ENCODE data around the gene SULF2.

Gene SULF2

DNA sequence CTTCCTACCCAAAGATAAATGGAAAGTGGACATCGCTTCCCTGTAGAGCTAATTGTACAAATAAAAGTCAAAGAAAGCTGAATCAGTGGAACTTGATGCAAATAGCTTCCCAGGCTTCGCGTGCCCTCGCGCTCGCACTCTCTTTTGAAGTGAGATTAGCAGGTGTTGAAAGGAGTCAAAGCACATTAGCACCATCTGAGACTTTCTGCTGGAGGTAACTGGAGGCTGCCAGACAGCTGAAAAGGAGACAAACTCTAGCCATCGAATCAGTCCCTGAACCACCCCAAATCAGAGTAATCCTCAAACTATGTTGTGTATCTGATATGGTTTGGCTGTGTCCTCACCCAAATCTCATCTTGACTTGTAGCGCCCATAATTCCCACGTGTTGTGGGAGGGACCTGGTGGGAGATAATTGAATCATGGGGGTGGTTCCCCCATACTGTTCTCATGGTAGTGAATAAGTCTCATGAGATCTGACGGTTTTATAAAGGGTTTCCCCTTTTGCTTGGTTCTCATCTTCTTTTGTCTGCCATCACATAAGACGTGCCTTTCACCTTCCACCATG, 23.7 kb downstream of the SULF2 start:
- TF ChIP-seq GATA2 (IDR thresholded peaks at IDR 0.05; ENCODE audit: low read depth, low read length) = no peak
- no peak for TF ChIP-seq GATA3 (IDR thresholded peaks at IDR 0.05; ENCODE audit: low read depth, low read length)

DNA sequence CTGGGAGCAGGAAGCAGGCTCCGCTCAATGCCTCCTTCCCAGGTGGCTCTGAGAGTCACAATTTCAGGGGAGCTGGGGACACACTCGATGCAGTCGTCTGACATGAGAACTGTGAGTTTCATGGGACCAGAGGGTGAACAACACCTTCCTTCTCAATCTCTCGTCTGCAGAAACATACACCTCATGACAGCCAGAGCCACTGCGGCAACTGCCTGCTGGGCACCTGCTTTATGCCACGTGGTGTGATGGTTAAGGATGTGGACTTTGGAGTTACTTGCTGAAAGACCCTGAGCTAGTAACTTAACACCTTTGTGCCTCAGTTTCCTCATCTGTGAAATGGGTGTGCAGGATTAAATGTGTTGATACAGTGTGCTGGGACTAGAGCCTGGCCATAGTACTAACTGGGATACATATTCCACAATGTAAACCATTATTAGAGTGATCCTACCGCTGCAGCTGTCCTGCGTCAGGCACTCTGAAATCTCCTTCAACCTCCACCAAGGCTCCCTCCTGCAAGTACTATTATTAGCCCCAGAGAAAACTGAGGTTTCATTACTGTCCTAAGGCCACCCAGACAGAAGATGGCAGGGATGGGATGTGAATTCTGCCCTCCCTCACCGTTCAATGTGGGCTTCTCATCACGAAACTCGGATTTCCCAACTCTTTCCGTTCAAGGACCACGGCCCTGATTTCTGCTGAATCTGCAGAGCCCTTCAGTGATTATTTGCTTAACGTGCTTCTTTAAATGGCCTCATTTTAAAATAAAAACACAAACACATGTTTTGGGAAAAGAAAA, 24.4 kb downstream of the SULF2 start:
- no peak for TF ChIP-seq GATA3 (IDR thresholded peaks at IDR 0.05; ENCODE audit: low read depth, low read length)

DNA sequence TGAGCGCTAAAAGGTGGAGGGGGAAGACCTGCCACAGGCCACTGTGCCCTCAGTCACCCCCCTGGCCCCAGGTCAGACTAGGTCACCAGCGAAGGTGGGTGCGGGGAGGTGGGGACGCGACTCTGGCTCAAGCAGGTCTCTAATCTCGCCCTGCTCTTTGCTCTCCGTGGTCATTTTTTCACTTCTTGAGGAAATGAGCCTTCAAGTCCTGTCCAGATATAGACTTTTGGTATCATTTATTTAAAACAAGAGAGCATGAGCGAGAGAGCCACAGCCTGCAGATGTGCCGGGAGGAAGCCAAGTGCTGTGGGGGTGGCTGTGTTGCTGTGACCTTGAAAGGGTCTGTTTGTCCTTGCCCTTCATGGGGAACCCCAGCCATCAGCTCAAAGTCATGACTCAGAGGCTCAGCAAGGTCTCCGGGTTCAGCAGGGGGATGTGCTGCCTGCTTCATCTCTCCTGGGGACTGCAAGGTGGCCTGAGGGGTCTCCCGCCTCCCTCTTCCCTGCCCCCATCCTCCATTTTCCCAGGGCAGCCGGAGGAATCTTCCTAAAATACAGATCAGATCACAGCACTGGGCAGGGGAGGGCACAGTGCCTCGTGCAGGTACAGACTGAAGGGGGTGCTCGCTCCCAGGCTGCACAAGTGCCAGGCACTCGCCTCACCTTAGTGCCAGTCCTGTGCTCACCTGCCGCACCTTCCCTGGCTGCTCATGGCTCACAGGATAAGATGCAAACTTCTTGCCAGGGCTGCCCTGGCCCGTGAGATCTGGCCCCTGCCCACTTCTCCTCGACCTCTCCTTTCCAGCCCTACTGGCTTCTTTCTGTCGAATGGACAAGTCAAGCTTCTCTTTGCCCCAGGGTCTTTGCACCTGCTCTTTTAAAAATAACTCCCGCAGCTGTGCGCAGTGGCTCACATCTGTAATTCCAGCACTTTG, 26.5 kb downstream of the SULF2 start:
- TF ChIP-seq GATA3 (IDR thresholded peaks at IDR 0.05; ENCODE audit: low read depth, low read length) (no peak), GATA2 (IDR thresholded peaks at IDR 0.05; ENCODE audit: low read depth, low read length) (no peak)

DNA sequence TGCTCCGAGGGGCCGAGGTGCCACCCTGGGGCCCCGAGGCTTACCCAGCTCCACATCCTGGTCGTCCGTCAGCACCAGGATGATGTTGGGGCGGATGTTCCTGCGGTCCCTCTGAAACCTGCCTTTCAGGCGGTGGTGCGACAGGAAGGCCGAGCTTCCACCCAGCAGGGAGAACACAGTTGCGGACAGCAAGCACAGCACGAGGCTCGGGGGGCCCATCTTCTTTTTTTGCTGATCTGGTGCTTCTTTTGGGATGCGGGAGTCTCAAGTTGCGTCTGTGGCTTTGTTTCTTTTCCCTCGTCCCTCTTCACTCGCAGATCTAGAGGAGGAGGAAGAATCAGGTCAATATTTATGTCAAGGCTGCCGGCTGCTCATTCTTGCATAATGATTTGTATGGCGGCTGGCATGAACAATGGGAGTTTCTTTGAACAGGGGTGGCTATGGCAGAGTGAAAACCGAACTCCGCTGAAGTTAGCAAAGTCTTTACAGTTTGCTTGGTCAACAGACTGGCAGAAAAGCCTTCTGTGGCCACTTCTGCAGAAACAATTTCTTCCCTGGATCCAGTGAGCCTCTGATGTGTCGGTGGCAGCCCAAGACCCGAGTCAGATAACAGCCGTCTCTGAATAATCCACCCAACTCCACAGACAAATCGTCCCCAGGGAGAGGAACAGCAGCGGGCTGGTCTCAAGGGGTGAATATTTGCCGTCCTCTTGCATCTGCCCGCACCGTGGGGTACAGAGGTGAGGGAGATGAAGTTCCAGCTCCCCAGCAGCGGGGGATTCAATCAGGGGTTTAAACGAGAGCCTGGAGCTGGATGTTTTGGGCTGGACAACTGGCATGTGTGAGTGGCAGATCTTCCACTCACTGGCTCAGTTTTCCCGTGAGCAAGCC, 27.9 kb downstream of the SULF2 start:
- no peak for TF ChIP-seq GATA2 (IDR thresholded peaks at IDR 0.05; ENCODE audit: low read depth, low read length)
- TF ChIP-seq GATA3 (IDR thresholded peaks at IDR 0.05; ENCODE audit: low read depth, low read length) = no peak

DNA sequence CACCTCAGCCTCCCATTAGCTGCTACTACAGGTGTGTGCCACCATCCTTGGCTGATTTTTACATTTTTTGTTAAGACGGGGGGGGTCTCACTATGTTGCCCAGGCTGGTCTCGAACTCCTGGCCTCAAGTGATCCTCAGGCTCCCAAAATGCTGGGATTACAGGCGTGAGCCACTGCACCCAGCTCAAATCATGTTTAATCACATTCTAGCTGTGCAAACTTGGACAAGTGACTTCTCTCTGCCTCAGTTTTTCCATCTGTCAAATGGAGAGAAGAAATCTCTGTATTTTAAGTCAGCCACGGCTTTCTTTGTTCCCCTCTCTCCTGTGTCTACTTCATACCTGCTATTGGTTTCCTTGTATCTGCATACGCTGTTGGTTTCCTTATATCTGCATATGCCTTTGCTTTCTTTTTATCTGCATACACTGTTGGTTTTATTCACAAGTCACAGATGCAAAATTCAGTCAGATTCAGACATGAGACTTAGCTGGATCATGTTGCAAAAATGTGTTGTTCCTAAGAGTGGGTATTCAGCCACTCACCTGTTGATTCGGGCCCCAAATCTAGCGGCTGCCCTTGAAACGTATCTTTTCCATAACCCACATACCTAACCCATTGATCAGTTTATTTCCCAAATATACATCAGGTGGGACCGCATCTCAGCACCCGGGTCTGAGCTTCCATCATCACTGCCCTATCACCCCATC, 30.2 kb downstream of the SULF2 start:
- TF ChIP-seq GATA3 (IDR thresholded peaks at IDR 0.05; ENCODE audit: low read depth, low read length) = no peak
- no peak for TF ChIP-seq GATA2 (IDR thresholded peaks at IDR 0.05; ENCODE audit: low read depth, low read length)

DNA sequence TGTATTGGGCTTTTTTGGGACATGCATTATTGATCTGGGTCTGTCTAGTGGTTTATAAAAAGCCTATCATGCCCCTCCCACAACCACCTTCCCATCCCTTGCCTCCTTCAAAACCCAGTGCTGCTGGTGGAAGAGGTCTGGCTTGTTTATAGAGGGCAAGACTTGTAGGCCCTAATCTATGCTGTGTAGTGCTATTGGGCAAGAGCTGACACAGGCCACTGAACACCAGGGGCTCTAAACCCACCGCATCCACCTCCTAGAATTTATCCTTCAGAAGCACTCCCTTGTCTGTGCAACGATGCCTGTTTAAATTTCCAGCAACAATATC, 30.9 kb downstream of the SULF2 start:
- no peak for TF ChIP-seq GATA2 (IDR thresholded peaks at IDR 0.05; ENCODE audit: low read depth, low read length)
- no peak for TF ChIP-seq GATA3 (IDR thresholded peaks at IDR 0.05; ENCODE audit: low read depth, low read length)

DNA sequence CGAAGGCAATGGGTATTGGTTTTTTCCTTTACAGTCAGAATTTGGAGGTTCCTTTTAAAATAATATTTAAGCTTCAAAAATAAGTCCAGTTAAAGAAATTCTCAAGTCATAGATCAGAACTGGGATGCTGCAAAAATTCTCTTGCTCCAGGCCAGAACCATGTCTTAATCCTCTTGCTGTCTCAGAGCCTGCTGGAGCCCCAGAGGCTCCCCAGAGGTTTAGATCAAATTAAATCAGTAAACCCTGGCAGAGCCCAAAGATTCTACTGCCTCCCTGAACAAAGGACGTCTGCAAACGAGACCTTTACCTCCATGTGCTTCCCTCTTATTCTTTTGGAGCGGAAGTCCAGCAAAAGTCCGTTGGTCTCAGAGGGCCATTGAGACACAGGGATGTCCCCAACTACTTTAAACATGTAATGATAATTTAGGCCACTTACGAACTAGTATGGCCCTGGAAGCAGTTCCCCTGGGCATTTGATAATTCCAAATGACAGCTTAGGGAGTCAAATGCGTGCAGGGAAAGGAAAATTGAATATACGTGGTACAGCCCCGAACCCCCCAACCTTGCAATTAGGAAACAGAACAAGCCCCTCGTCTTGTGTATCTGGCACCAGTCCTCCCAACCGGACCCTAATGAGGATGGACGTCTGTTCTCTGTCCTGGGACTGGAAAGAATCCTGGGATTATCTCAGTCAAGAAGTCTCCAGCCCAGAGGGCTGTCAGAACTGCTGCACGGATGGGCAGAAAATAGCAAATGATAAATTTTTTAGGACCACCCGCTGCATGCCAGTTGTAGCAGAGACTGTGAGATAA, 31.5 kb downstream of the SULF2 start:
- TF ChIP-seq GATA3 (IDR thresholded peaks at IDR 0.05; ENCODE audit: low read depth, low read length) (no peak), GATA2 (IDR thresholded peaks at IDR 0.05; ENCODE audit: low read depth, low read length) (no peak)

DNA sequence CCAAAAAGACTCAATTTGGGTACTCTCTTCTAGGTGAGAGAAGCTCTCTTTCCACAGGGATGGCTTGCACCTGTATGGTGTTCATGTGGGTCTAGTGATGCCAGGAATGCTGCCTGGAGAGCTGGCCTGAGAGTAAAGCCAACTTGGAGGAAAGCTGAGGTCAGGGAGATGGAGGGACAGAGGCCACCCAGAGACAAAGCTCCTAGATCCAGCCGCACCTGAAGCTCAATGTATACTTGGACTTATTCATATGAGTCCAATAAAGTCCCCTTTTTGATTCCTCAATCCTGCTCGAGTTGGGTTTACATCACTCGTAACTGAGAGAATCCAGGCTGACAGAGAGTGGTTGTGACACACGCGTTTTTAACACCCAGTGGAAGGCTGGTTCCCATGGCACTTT, 33.8 kb downstream of the SULF2 start:
- TF ChIP-seq GATA3 (IDR thresholded peaks at IDR 0.05; ENCODE audit: low read depth, low read length) = no peak
- no peak for TF ChIP-seq GATA2 (IDR thresholded peaks at IDR 0.05; ENCODE audit: low read depth, low read length)

DNA sequence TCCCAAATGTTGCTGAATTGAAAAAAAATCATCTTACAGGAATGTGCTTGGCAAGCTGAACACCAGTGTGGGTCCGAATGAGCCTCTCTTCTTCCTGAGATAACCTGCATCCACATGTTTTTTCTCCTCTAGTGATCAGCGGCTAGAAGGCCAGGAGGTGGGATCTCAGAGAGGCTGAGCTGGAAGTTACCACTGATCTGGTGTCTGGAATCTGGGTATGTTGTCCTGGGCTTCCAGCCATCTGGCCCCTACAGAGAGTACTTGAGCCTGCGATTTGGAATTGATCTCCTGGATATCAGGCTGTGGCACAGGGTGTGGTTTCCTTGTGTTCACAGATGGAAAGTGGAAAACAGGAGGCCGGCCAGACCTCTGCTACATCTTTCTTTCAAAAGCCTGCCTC, 35.9 kb downstream of the SULF2 start:
- TF ChIP-seq GATA2 (IDR thresholded peaks at IDR 0.05; ENCODE audit: low read depth, low read length) (no peak), GATA3 (IDR thresholded peaks at IDR 0.05; ENCODE audit: low read depth, low read length) (no peak)

DNA sequence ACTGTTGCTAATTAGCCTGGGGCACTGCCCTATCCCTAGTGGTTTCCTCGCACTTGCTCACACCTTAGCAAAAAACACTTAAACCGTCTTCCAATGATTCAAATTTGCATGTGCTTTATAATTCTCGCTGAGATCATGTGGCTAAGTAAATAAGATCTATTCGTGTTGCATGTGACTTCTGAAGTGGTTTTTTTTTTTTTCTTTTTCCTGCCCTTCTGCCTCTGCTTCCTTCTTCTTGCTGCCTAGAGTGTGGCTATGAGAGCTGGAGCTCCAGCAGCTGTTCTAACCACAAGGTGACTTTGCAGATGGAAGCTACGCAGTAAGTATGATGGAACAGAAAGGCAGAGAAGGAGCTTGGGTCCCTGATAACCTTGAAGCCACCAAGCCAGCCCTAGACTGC, 36.5 kb downstream of the SULF2 start:
- TF ChIP-seq GATA3 (IDR thresholded peaks at IDR 0.05; ENCODE audit: low read depth, low read length) (no peak), GATA2 (IDR thresholded peaks at IDR 0.05; ENCODE audit: low read depth, low read length) (no peak)

DNA sequence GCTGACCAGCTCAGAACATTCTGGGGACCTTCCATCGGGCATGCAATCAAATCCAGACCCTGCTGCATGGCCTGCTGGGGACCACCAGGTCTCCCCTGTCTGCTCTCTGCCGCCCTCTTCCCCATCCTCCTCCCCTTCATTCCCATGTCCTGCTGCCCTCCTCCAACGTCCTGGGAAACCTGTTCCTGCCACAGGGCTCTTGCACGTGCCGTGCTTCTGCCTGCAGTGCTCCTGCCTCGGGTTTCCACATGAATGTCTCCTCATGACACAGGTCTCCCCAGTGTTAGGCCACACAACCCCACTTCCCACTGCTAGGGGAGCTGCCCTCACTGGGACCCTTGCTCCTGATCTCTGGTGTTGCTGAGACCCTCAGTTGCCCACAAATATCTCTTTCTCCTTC, 37.2 kb downstream of the SULF2 start:
- TF ChIP-seq GATA3 (IDR thresholded peaks at IDR 0.05; ENCODE audit: low read depth, low read length) = no peak
- TF ChIP-seq GATA2 (IDR thresholded peaks at IDR 0.05; ENCODE audit: low read depth, low read length) = no peak

DNA sequence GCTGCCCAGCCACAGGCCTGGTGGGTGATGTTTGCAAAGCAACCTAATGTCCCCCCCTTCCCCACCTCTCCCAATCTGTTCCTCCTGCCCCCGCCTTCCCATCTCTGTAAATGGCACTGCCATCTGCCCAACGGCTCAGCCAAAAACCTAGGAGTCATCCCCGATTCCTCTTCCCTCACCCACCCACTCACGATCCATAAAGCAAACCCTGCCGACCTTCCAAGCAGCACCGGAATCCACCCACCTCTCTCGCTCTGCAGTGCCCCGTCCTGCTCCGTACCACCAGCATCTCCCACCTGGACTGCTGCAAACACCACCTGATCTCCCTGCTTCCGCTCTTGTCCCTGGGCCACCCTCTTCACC, 37.6 kb downstream of the SULF2 start:
- TF ChIP-seq GATA3 (IDR thresholded peaks at IDR 0.05; ENCODE audit: low read depth, low read length) (no peak), GATA2 (IDR thresholded peaks at IDR 0.05; ENCODE audit: low read depth, low read length) (no peak)

Data from SH-SY5Y (cell line).